NT2/D1 (cell line): Measurements from ENCODE around the gene LPAR1.

Experiments used
- DNase-seq: peaks from one replicate; pipeline ENCODE4 v3.0.0-alpha.2; 2011; ENCODE audit warnings: low read depth, low spot score
- H3K27me3 ChIP-seq: 2 replicates; pipeline ENCODE4 v1.6.0; 2011; ENCODE audit warnings: mild to moderate bottlenecking; ENCODE audit not compliant: insufficient read length, insufficient read depth
- H3K36me3 ChIP-seq: 2 replicates; pipeline ENCODE4 v1.6.1; 2011; ENCODE audit warnings: mild to moderate bottlenecking, low read length, mixed read lengths; ENCODE audit not compliant: insufficient read depth, insufficient read length
- H3K4me1 ChIP-seq: 2 replicates; pipeline ENCODE4 v1.5.1; 2011; ENCODE audit not compliant: insufficient read depth, insufficient read length
- H3K4me3 ChIP-seq: 2 replicates; pipeline ENCODE4 v1.5.1; 2011; ENCODE audit warnings: low read depth; ENCODE audit not compliant: insufficient read length
- H3K9ac ChIP-seq: 2 replicates; pipeline ENCODE4 v1.6.0; 2011; ENCODE audit warnings: low read depth; ENCODE audit not compliant: insufficient read length
- H3K9me3 ChIP-seq: 2 replicates; pipeline ENCODE4 v1.5.1; 2011; ENCODE audit warnings: mild to moderate bottlenecking, low read length; ENCODE audit not compliant: insufficient read depth
- SUZ12 ChIP-seq: IDR thresholded peaks from 2 replicates; pipeline ENCODE4 v1.6.1; 2011; ENCODE audit not compliant: insufficient read length, insufficient read depth; ENCODE audit errors: extremely low read depth
- YY1 ChIP-seq: IDR thresholded peaks from 2 replicates; pipeline ENCODE4 v1.6.1; 2011; ENCODE audit not compliant: insufficient read length, insufficient read depth
- ZNF274 ChIP-seq: IDR thresholded peaks from 2 replicates; pipeline ENCODE4 v1.6.1; 2011; ENCODE audit warnings: mild to moderate bottlenecking, low read depth, low read length

The LPAR1 gene

GRCh38 chr9:111029260-111029659, 9.0 kb downstream of the LPAR1 start:
- TF ChIP-seq YY1: no peak
- TF ChIP-seq SUZ12: no peak
- TF ChIP-seq ZNF274: no peak
- H3K9me3 ChIP-seq: no peaks in the 10 kb centered on the region
- no peak overlapping the region for H3K9ac ChIP-seq
- H3K4me3 ChIP-seq: no peak overlapping the region
- no peaks in the 10 kb centered on the region for H3K27me3 ChIP-seq
- H3K4me1 ChIP-seq: no peaks in the 10 kb centered on the region
- no peaks in the 10 kb centered on the region for H3K36me3 ChIP-seq
- DNase-seq: no peak

GRCh38 chr9:111027798-111028197, 10.5 kb downstream of the LPAR1 start:
- Histone ChIP-seq H3K4me3 (no peak overlapping the region), H3K4me1 (no peaks in the 10 kb centered on the region), H3K27me3 (no peaks in the 10 kb centered on the region), H3K9me3 (no peaks in the 10 kb centered on the region), H3K9ac (no peak overlapping the region), H3K36me3 (no peaks in the 10 kb centered on the region)
- TF ChIP-seq YY1 (no peak), ZNF274 (no peak), SUZ12 (no peak)
- DNase-seq: no peak

- Histone ChIP-seq H3K9ac (no peak overlapping the region), H3K4me3 (no peak overlapping the region), H3K9me3 (no peaks in the 10 kb centered on the region), H3K36me3 (no peaks in the 10 kb centered on the region), H3K27me3 (no peaks in the 10 kb centered on the region), H3K4me1 (no peaks in the 10 kb centered on the region)
- TF ChIP-seq ZNF274 (no peak), SUZ12 (no peak), YY1 (no peak)
- no peak for DNase-seq
Observed at GRCh38 chr9:111023128-111023527, 15.1 kb downstream of the LPAR1 start.

GRCh38 chr9:111020594-111020993, 17.7 kb downstream of the LPAR1 start:
- no peaks in the 10 kb centered on the region for H3K36me3 ChIP-seq
- no peaks in the 10 kb centered on the region for H3K4me1 ChIP-seq
- TF ChIP-seq ZNF274 (no peak), YY1 (no peak), SUZ12 (no peak)
- H3K9me3 ChIP-seq: no peaks in the 10 kb centered on the region
- H3K9ac ChIP-seq: no peak overlapping the region
- H3K4me3 ChIP-seq: no peak overlapping the region
- H3K27me3 ChIP-seq: no peaks in the 10 kb centered on the region
- DNase-seq: no peak

GRCh38 chr9:111016426-111017045, 21.7 kb downstream of the LPAR1 start:
- no peak overlapping the region for H3K4me3 ChIP-seq
- no peaks in the 10 kb centered on the region for H3K36me3 ChIP-seq
- TF ChIP-seq ZNF274 (no peak), SUZ12 (no peak), YY1 (no peak)
- H3K27me3 ChIP-seq: no peaks in the 10 kb centered on the region
- no peaks in the 10 kb centered on the region for H3K4me1 ChIP-seq
- no peak overlapping the region for H3K9ac ChIP-seq
- no peaks in the 10 kb centered on the region for H3K9me3 ChIP-seq
- no peak for DNase-seq

- H3K36me3 ChIP-seq: no peaks in the 10 kb centered on the region
- TF ChIP-seq SUZ12: no peak
- TF ChIP-seq YY1: no peak
- TF ChIP-seq ZNF274: no peak
- DNase-seq: no peak
- H3K4me3 ChIP-seq: no peak overlapping the region
- H3K9me3 ChIP-seq: no peaks in the 10 kb centered on the region
- no peaks in the 10 kb centered on the region for H3K27me3 ChIP-seq
- H3K9ac ChIP-seq: no peak overlapping the region
- H3K4me1 ChIP-seq: no peaks in the 10 kb centered on the region
Observed at GRCh38 chr9:111016016-111016415, 22.3 kb downstream of the LPAR1 start.

- no peak for TF ChIP-seq YY1
- TF ChIP-seq ZNF274: no peak
- TF ChIP-seq SUZ12: no peak
- H3K9ac ChIP-seq: no peak overlapping the region
- no peak overlapping the region for H3K4me3 ChIP-seq
- no peaks in the 10 kb centered on the region for H3K4me1 ChIP-seq
- no peak for DNase-seq
- no peaks in the 10 kb centered on the region for H3K9me3 ChIP-seq
- no peaks in the 10 kb centered on the region for H3K27me3 ChIP-seq
- H3K36me3 ChIP-seq: no peaks in the 10 kb centered on the region
Observed at GRCh38 chr9:111013707-111014106, 24.6 kb downstream of the LPAR1 start.
